ELR (cell line): ENCODE results near the gene AKT1S1.

Source experiments
- DNase-seq: peaks from one replicate; pipeline ENCODE4 v3.0.0-alpha.2; 2015; ENCODE audit warnings: low read depth

AKT1S1 gene

GRCh38 chr19:49882643-49883042, 5.5 kb upstream of the AKT1S1 start:
- DNase-seq = no peak

GRCh38 chr19:49881672-49882394, 4.7 kb upstream of the AKT1S1 start:
- peak; percentile 57 for DNase-seq

GRCh38 chr19:49881186-49881585, 4.0 kb upstream of the AKT1S1 start:
- DNase-seq = no peak

GRCh38 chr19:49880162-49880869, 3.2 kb upstream of the AKT1S1 start:
- DNase-seq = no peak

GRCh38 chr19:49879243-49879963, 2.2 kb upstream of the AKT1S1 start:
- no peak for DNase-seq

- DNase-seq = no peak
Measured at GRCh38 chr19:49878744-49879070, 1.6 kb upstream of the AKT1S1 start.

- DNase-seq = peak; percentile 98
Measured at GRCh38 chr19:49877879-49878743, 956 bp upstream of the AKT1S1 start.

GRCh38 chr19:49876422-49877019, 634 bp downstream of the AKT1S1 start:
- peak; percentile 98 for DNase-seq

GRCh38 chr19:49875857-49876421, 1.2 kb downstream of the AKT1S1 start:
- peak; percentile 71 for DNase-seq

GRCh38 chr19:49875177-49875576, 2.0 kb downstream of the AKT1S1 start:
- DNase-seq = no peak

GRCh38 chr19:49874503-49875157, 2.5 kb downstream of the AKT1S1 start:
- no peak for DNase-seq

GRCh38 chr19:49873834-49874233, 3.3 kb downstream of the AKT1S1 start:
- DNase-seq = no peak

GRCh38 chr19:49873129-49873521, 4.0 kb downstream of the AKT1S1 start:
- no peak for DNase-seq

- DNase-seq = no peak
Measured at GRCh38 chr19:49872245-49873128, 4.7 kb downstream of the AKT1S1 start.

GRCh38 chr19:49871349-49871985, 5.7 kb downstream of the AKT1S1 start:
- DNase-seq = peak; percentile 64

- DNase-seq = no peak
Measured at GRCh38 chr19:49870309-49870901, 6.8 kb downstream of the AKT1S1 start.

- DNase-seq = peak; percentile 100
Measured at GRCh38 chr19:49869484-49870308, 7.5 kb downstream of the AKT1S1 start.

GRCh38 chr19:49869009-49869483, 8.1 kb downstream of the AKT1S1 start:
- DNase-seq = no peak
